ENCODE results near the gene MIPOL1.

The MIPOL1 gene

GRCh38 chr14:37466623-37467088, 268.9 kb downstream of the MIPOL1 start:
- TF ChIP-seq CTCF (IDR thresholded peaks at IDR 0.05; ENCODE audit: low read depth, low read length), result no peak

DNA sequence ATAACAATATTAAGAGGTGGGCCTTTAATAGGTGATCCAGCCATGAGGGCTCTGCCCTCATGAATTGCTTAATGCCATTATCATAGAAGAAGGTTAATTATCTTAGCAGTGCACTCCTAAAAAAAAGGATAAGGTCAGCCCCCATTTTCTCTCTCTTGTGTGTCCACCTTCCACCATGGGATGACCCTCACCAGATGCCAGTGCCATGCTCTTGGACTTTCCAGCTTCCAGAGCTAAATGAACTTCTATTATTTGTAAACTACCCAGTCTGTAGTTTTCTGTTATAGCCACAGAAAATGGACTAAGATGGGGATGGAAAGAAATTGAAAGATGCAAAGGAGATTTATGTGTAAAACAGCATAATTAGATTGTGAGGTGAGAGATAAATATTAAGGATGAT, 271.9 kb downstream of the MIPOL1 start:
- no peak for DNase-seq (ENCODE audit: extremely low read depth, low read depth)
- TF ChIP-seq CTCF (IDR thresholded peaks at IDR 0.05; ENCODE audit: low read depth, low read length), result no peak

More at GRCh38 chr14:37466623-37467088, 268.9 kb downstream of the MIPOL1 start:
- no peak for DNase-seq (ENCODE audit: extremely low read depth, low read depth)

DNA sequence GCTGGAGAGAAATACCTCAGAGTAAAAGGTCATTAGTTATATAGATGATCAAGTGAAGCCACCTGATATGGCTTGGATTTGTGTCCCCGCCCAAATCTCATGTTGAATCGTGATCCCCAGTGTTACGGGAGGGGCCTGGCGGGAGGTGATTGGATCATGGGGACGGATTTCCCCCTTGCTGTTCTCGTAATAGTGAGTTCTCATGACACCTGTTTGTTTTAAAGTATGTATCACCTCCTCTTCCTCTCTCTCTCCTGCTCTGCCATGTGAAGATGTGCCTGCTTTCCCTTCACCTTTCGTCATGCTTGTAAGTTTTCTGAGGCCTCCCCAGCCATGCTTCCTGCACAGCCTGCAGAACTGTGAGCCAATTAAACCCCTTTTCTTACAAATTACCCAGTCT, 272.5 kb downstream of the MIPOL1 start:
- TF ChIP-seq CTCF (IDR thresholded peaks at IDR 0.05; ENCODE audit: low read depth, low read length), result no peak
- DNase-seq (ENCODE audit: extremely low read depth, low read depth), result no peak

DNA sequence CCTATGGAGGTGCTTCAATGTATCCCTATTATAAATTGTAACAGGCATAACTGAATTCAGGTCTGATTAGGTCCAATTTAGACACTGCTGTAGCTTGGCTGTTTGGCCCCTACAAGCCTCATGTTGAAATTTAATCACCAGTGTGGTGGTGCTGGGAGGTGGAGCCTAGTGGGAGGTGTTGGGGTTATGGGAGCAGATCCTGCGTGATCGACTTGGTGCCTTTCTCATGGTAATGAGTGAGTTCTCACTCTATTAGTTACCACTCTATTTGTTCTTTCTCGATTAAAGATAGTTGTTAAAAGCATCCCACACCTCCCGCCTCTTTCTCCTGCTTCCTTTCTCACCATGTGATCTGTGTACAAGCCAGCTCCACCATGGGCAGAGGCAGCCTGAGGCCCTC, 275.2 kb downstream of the MIPOL1 start:
- TF ChIP-seq CTCF (IDR thresholded peaks at IDR 0.05; ENCODE audit: low read depth, low read length), result no peak
- DNase-seq (ENCODE audit: extremely low read depth, low read depth), result no peak

- no peak for DNase-seq (ENCODE audit: extremely low read depth, low read depth)
- no peak for TF ChIP-seq CTCF (IDR thresholded peaks at IDR 0.05; ENCODE audit: low read depth, low read length)
Observed at GRCh38 chr14:37474191-37474590, 276.5 kb downstream of the MIPOL1 start.

- TF ChIP-seq CTCF (IDR thresholded peaks at IDR 0.05; ENCODE audit: low read depth, low read length), result no peak
- DNase-seq (ENCODE audit: extremely low read depth, low read depth), result no peak
Observed at GRCh38 chr14:37480446-37481290, 282.9 kb downstream of the MIPOL1 start.

DNA sequence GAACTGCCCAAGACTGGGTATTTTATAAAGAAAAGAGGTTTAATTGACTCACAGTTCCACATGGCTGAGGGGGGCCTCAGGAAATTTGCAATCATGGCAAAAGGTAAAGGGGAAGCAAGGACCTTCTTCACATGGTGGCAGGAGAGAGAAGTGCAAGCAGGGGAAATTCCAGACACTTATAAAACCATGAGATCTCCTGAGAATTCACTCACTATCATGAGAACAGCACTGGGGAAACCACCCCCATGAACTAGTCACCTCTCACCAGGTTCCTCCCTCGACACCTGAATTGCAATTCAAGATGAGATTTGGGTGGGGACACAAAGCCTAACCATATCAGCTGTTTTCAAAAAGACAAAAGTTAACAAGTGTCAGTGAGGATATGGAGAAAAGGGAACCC, 284.7 kb downstream of the MIPOL1 start:
- no peak for TF ChIP-seq CTCF (IDR thresholded peaks at IDR 0.05; ENCODE audit: low read depth, low read length)
- DNase-seq (ENCODE audit: extremely low read depth, low read depth), result no peak
